GM12878 (cell line): ENCODE results near the gene ARHGAP15. TPM values are rescaled to one million over a fixed set of nuclear protein-coding genes. Genes with fewer than 3 reads are reported as not detected.

Experiments
- ATAC-seq: fragments of 200-7000 bp; cut with Tn5 transposase; 3 replicates; pipeline ENCODE4 v1.9.1; 2020; ENCODE audit warnings: mild to moderate bottlenecking, moderate library complexity
- BruUV-seq: library from RNA; stranded (reverse); fragments of 400-500 nt; replicated peaks from 2 replicates; lab custom pipeline; 2021; lab: Mats Ljungman, UMichigan
- CTCF ChIA-PET: fragments of 300-600 bp; sonication (Branson Sonifier 250); formaldehyde crosslinking; extraction: SDS; loops from one replicate; lab custom pipeline; 2021; ENCODE audit warnings: inconsistent platforms; lab: Yijun Ruan, JAX
- POLR2A ChIA-PET: fragments of 350-600 bp; formaldehyde crosslinking; extraction: SDS; loops from one replicate; lab custom pipeline; 2021; ENCODE audit warnings: inconsistent platforms; lab: Charles Lee
- RAD21 ChIA-PET: fragments of 300-600 bp; sonication (Branson Sonifier 250); formaldehyde crosslinking; loops from one replicate; lab custom pipeline; 2023; ENCODE audit warnings: antibody characterized with exemption; ENCODE audit not compliant: unreplicated experiment; lab: Charles Lee
- SMC1A ChIA-PET: fragments of 300-600 bp; sonication (Branson Sonifier 250); formaldehyde crosslinking; loops from one replicate; lab custom pipeline; 2023; ENCODE audit not compliant: unreplicated experiment, uncharacterized antibody; lab: Charles Lee
- DNase-seq: peaks from one replicate; pipeline ENCODE4 v3.0.0-alpha.2; 2011; ENCODE audit warnings: low read depth, low spot score
- FAIRE-seq: peaks from 3 replicates; lab custom pipeline; 2011; peaks lifted over from hg19 to GRCh38; lab: Jason Lieb, UNC
- H2AFZ ChIP-seq: 2 replicates; pipeline ENCODE4 v1.6.0; 2011; ENCODE audit warnings: low read depth, low read length, control low read depth; ENCODE audit not compliant: control insufficient read depth
- H3K27ac ChIP-seq: 2 replicates; pipeline ENCODE4 v1.5.1; 2011; ENCODE audit warnings: control low read depth; ENCODE audit not compliant: control insufficient read depth, insufficient read depth
- H3K27me3 ChIP-seq, 2 experiments: replicated peaks in 1 of 2; 2 replicates each; pipeline versions ENCODE4 v1.6.0 to v1.6.1; 2011; ENCODE audit warnings: low read length in 1 of 2; ENCODE audit not compliant: control insufficient read depth in 2 of 2, insufficient read depth in 2 of 2
- H3K36me3 ChIP-seq, 2 experiments: 2 replicates each; pipeline ENCODE4 v1.5.1; 2011; ENCODE audit warnings: low read length in 1 of 2; ENCODE audit not compliant: control insufficient read depth in 2 of 2, insufficient read depth in 2 of 2
- H3K4me1 ChIP-seq: 2 replicates; pipeline ENCODE4 v1.6.1; 2011; ENCODE audit warnings: mild to moderate bottlenecking, low read length, moderate library complexity, mixed read lengths; ENCODE audit not compliant: control insufficient read depth, insufficient read depth
- H3K4me2 ChIP-seq: 2 replicates; pipeline ENCODE4 v1.6.0; 2011; ENCODE audit warnings: control low read depth; ENCODE audit not compliant: control insufficient read depth, insufficient read depth
- H3K4me3 ChIP-seq: fragments of 200-600 bp; sonication (generic); 2 replicates; pipeline ENCODE4 v1.5.1; 2016
- H3K79me2 ChIP-seq: 2 replicates; pipeline ENCODE4 v1.6.0; 2011; ENCODE audit warnings: low read length; ENCODE audit not compliant: control insufficient read depth, insufficient read depth
- H3K9ac ChIP-seq: 2 replicates; pipeline ENCODE4 v1.8.0; 2011; ENCODE audit warnings: low read length, control low read depth, mixed read lengths; ENCODE audit not compliant: control insufficient read depth, insufficient read depth
- H3K9me3 ChIP-seq: replicated peaks from 3 replicates; pipeline ENCODE4 v1.5.1; 2011; ENCODE audit warnings: mild to moderate bottlenecking, low read length; ENCODE audit not compliant: control insufficient read depth, insufficient read depth
- H4K20me1 ChIP-seq: 2 replicates; pipeline ENCODE4 v1.6.0; 2011; ENCODE audit not compliant: control insufficient read depth, insufficient read depth
- ATF2 ChIP-seq: IDR thresholded peaks from 2 replicates; pipeline ENCODE4 v1.6.1; 2012; ENCODE audit warnings: low read length, inconsistent platforms
- CBX3 ChIP-seq: fragments of 200-600 bp; sonication (generic); IDR thresholded peaks from 2 replicates; pipeline ENCODE4 v1.6.1; 2016; ENCODE audit warnings: low read depth, borderline replicate concordance
- CBX5 ChIP-seq: sonication (generic); IDR thresholded peaks from 2 replicates; pipeline ENCODE4 v1.6.1; 2016; ENCODE audit warnings: low read depth, moderate library complexity, mild to moderate bottlenecking, inconsistent platforms
- CEBPB ChIP-seq, 2 experiments: fragments of 150-350 bp in 1 of 2; IDR thresholded peaks; 2 replicates each; pipeline ENCODE4 v1.6.1; 2012 to 2014; ENCODE audit warnings: low read depth in 2 of 2, low read length in 2 of 2, borderline replicate concordance in 1 of 2, inconsistent platforms in 1 of 2
- CREM ChIP-seq: IDR thresholded peaks from 2 replicates; pipeline ENCODE4 v1.6.1; 2014; ENCODE audit warnings: antibody characterized with exemption, low read depth
- GATAD2B ChIP-seq: fragments of 450-650 bp; conservative IDR thresholded peaks from 2 replicates; pipeline ENCODE4 v1.6.1; 2017; ENCODE audit warnings: low read depth, mild to moderate bottlenecking, moderate library complexity
- JUND ChIP-seq: IDR thresholded peaks from 2 replicates; pipeline ENCODE4 v1.6.1; 2012; ENCODE audit warnings: low read depth, mild to moderate bottlenecking, low read length, improper control_type of control experiment, moderate library complexity
- MAX ChIP-seq: IDR thresholded peaks from 2 replicates; pipeline ENCODE4 v1.6.1; 2012; ENCODE audit warnings: low read depth, low read length, improper control_type of control experiment
- MEF2A ChIP-seq: IDR thresholded peaks from 2 replicates; pipeline ENCODE4 v1.6.1; 2011; ENCODE audit warnings: low read depth, mild to moderate bottlenecking, low read length, moderate library complexity; ENCODE audit not compliant: insufficient read depth
- MEF2B ChIP-seq: fragments of 450-650 bp; IDR thresholded peaks from 2 replicates; pipeline ENCODE4 v1.6.1; 2018; ENCODE audit warnings: mild to moderate bottlenecking, moderate library complexity; ENCODE audit not compliant: partially characterized antibody, poor library complexity, severe bottlenecking
- MYC ChIP-seq: IDR thresholded peaks from 2 replicates; pipeline ENCODE4 v1.6.1; 2011; ENCODE audit warnings: mild to moderate bottlenecking, low read length, moderate library complexity, inconsistent platforms; ENCODE audit not compliant: insufficient read depth, insufficient replicate concordance, insufficient read length, severe bottlenecking
- PBX3 ChIP-seq: IDR thresholded peaks from 2 replicates; pipeline ENCODE4 v1.6.1; 2011; ENCODE audit warnings: mild to moderate bottlenecking, low read depth, low read length, moderate library complexity; ENCODE audit not compliant: insufficient replicate concordance
- POLR2A ChIP-seq: IDR thresholded peaks from 2 replicates; pipeline ENCODE4 v1.6.1; 2011; ENCODE audit warnings: low read depth, mild to moderate bottlenecking, low read length
- TCF3 ChIP-seq: IDR thresholded peaks from 2 replicates; pipeline ENCODE4 v1.6.1; 2012; ENCODE audit warnings: low read depth, mild to moderate bottlenecking, low read length, borderline replicate concordance; ENCODE audit not compliant: insufficient read depth
- YBX1 ChIP-seq: fragments of 450-650 bp; IDR thresholded peaks from 2 replicates; pipeline ENCODE4 v1.6.1; 2016; ENCODE audit warnings: antibody characterized with exemption
- ZNF207 ChIP-seq: fragments of 450-650 bp; IDR thresholded peaks from 2 replicates; pipeline ENCODE4 v1.6.1; 2014; ENCODE audit warnings: antibody characterized with exemption, mild to moderate bottlenecking, borderline replicate concordance
- WGBS: methylation state at CpG from one replicate; pipeline ENCODE4 v1.1.6; 2016; ENCODE audit warnings: low lambda C conversion rate; ENCODE audit not compliant: insufficient replicate concordance, insufficient coverage; ENCODE audit errors: missing lambda C conversion rate; 5-methylcytosine and 5-hydroxymethylcytosine counted together
- in situ Hi-C: fragments of 300-500 bp; cut with MboI; formaldehyde crosslinking; loops from 9 replicates; pipeline ENCODE4 v1.14.3; 2018; ENCODE audit warnings: mixed read lengths
- intact Hi-C: fragments of 100-400 bp; cut with micrococcal nuclease; formaldehyde crosslinking; loops from one replicate; pipeline ENCODE4 v1.14.2; 2022; ENCODE audit not compliant: unreplicated experiment
- polyA plus RNA-seq, 11 experiments: library from polyadenylated mRNA; depleted of rRNA in 4 of 11; unstranded in 6 of 11; stranded (reverse) in 5 of 11; fragments of >200 nt; fragmentation: Nextera tagmentation in 4 of 11; fragmentation: Illumina TruSeq in 1 of 11; extraction: Ambion mirVana in 4 of 11; extraction: Trizol in 1 of 11; gene quantifications; 1 replicate in 1 of 11; 2 replicates in 10 of 11; pipeline versions ENCODE4 v1.2.1 to v1.2.3, GENCODE V29; 2011 to 2016; ENCODE audit warnings: inconsistent platforms in 2 of 11, missing spikeins in 2 of 11, low read depth in 1 of 11
- total RNA-seq, 4 experiments: library from RNA; depleted of rRNA in 3 of 4; stranded (reverse); fragments of >200 nt in 3 of 4; fragmentation: Illumina TruSeq in 1 of 4; extraction: Trizol in 1 of 4; gene quantifications; 2 replicates each; pipeline versions ENCODE4 v1.2.1 to v1.2.3, GENCODE V29; 2013 to 2021
- TF ChIP-seq, protein P1 (sequence below): fragments of 450-650 bp; formaldehyde crosslinking; IDR thresholded peaks from 2 replicates; pipeline ENCODE4 v1.4.0; 2022; ENCODE audit warnings: mild to moderate bottlenecking, moderate library complexity

ARHGAP15 gene
- total and polyA plus RNA-seq, 10 of the 15 experiments (the other 5 are each of a cell fraction or from before 2014, with no cell fraction given), result 38.0 to 92.6 (median 66.7) TPM

DNA sequence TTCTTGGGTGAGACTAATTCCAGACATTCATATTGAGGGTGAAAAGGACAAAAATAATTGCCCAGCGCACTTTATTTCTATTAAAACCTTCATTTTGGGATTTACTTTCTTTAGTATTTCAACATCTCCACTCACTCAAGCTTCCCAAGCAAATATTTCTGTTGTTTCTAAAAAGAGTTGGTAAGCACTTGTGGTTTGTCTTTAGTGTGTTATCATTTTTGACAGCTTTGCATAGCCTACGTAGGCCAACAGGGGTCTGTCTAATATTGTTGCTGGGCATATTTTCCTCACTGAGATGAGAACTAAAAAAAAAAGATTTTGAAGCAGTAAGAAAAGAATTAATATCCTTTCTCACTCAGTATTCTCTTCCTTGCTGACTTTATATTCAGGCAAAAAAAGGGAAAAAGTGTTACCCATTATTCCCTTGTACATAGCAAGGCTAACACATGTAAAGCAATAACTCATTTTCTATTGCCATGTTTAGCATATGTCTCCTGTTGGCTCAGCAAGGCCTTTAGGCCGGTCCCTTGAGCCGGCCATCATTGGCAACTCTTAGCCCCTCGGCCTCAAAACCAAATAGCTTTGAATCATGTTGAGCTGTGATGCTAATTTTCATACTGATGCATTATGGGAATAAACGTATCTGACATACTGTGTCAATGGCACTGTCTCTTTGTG is 494.2 kb downstream of the ARHGAP15 start (continued):
- TF ChIP-seq, protein P1, sequence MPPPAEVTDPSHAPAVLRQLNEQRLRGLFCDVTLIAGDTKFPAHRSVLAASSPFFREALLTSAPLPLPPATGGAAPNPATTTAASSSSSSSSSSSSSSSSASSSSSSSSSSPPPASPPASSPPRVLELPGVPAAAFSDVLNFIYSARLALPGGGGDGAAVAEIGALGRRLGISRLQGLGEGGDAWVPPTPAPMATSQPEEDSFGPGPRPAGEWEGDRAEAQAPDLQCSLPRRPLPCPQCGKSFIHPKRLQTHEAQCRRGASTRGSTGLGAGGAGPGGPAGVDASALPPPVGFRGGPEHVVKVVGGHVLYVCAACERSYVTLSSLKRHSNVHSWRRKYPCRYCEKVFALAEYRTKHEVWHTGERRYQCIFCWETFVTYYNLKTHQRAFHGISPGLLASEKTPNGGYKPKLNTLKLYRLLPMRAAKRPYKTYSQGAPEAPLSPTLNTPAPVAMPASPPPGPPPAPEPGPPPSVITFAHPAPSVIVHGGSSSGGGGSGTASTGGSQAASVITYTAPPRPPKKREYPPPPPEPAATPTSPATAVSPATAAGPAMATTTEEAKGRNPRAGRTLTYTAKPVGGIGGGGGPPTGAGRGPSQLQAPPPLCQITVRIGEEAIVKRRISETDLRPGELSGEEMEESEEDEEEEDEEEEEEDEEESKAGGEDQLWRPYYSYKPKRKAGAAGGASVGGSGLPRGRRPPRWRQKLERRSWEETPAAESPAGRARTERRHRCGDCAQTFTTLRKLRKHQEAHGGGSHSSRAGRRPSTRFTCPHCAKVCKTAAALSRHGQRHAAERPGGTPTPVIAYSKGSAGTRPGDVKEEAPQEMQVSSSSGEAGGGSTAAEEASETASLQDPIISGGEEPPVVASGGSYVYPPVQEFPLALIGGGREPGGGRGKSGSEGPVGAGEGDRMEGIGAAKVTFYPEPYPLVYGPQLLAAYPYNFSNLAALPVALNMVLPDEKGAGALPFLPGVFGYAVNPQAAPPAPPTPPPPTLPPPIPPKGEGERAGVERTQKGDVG (CRISPR knock-in tag), result no peak
- no peak for TF ChIP-seq CREM
- no peak for TF ChIP-seq MYC
- no peak for TF ChIP-seq YBX1
- no peak for TF ChIP-seq TCF3
- TF ChIP-seq GATAD2B, result no peak
- no peak for TF ChIP-seq ZNF207
- TF ChIP-seq, all 136 proteins: peak for 0

GRCh38 chr2:143623909-143624260 is 494.7 kb downstream of the ARHGAP15 start:
- POLR2A ChIA-PET, result no interaction called here
- Histone ChIP-seq H3K4me2 (no peak overlapping the region), H3K9me3 (no peaks in the 10 kb centered on the region; the same call in 1 of the 3 replicates), H3K36me3 (peaks cover 0 to 2% of the 10 kb centered on the region in 2 experiments; a peak in 2 of 4 replicates), H3K9ac (no peak overlapping the region), H3K27me3 (no peaks in the 10 kb centered on the region), H3K79me2 (no peaks in the 10 kb centered on the region), H3K27ac (no peak overlapping the region), H3K4me3 (no peak overlapping the region), H2AFZ (no peak overlapping the region), H3K4me1 (no peaks in the 10 kb centered on the region), H4K20me1 (no peaks in the 10 kb centered on the region)
- intact Hi-C loops, result no loop called here
- WGBS, result 96% methylated on average over 8 of the region's 8 CpGs
- in situ Hi-C loops, result no loop called here
- CTCF ChIA-PET, result no interaction called here
- RAD21 ChIA-PET, result no interaction called here
- no TSS peak for BruUV-seq
- FAIRE-seq (no peak), DNase-seq (no peak), ATAC-seq (no peak)
- SMC1A ChIA-PET, result no interaction called here
- TF ChIP-seq MAX (no peak), CBX3 (no peak), MEF2B (no peak), JUND (no peak), CBX5 (no peak), CREM (no peak), ATF2 (no peak), CEBPB (IDR thresholded peaks at IDR 0.05; ENCODE audit: borderline replicate concordance in 1 of 2, low read depth in 2 of 2, low read length in 2 of 2) (no peak), TCF3 (no peak), POLR2A (no peak), ZNF207 (no peak), PBX3 (no peak), MEF2A (no peak)
